Pancreas (tissue), 10 donors: ENCODE data around the gene BTG2. TPM values are rescaled to one million over a fixed set of nuclear protein-coding genes. Genes with fewer than 3 reads are reported as not detected.

Experiments used
- ATAC-seq, 4 donors: fragments of 200-7000 bp; cut with Tn5 transposase; one replicate each; pipeline versions ENCODE4 v1.8.0 to v1.9.1; 2020; ENCODE audit warnings: mild to moderate bottlenecking in 4 of 4, moderate library complexity in 4 of 4
- DNase-seq, 6 donors: peaks; one replicate each; pipeline ENCODE4 v3.0.0-alpha.2; 2020
- FAIRE-seq: peaks from 2 replicates; lab custom pipeline; 2012; peaks lifted over from hg19 to GRCh38; lab: Jason Lieb, UNC
- H3K27ac ChIP-seq, 4 donors: fragments of 200-600 bp; sonication (generic); 1 replicate in 3 of 4; 2 replicates in 1 of 4; pipeline versions ENCODE4 v1.5.0 to v1.8.0; 2020
- H3K27me3 ChIP-seq, 4 donors: fragments of 200-600 bp; one replicate each; pipeline ENCODE4 v1.8.0; 2021
- H3K36me3 ChIP-seq, 3 donors: fragments of 200-600 bp; sonication (generic) in 1 of 3; one replicate each; pipeline versions ENCODE4 v1.5.0 to v1.8.0; 2020 to 2021
- H3K4me1 ChIP-seq, 3 donors: fragments of 200-600 bp; one replicate each; pipeline ENCODE4 v1.8.0; 2021
- H3K4me3 ChIP-seq, 4 donors: fragments of 200-600 bp; sonication (generic) in 2 of 4; one replicate each; pipeline versions ENCODE4 v1.5.0 to v1.8.0; 2020 to 2021
- H3K9me3 ChIP-seq, 4 donors: fragments of 200-600 bp; one replicate each; pipeline ENCODE4 v1.8.0; 2021
- CTCF ChIP-seq, 4 donors: fragments of 200-600 bp; sonication (generic) in 3 of 4; IDR thresholded peaks; one replicate each; pipeline versions ENCODE4 v1.5.0 to v1.8.0; 2021; ENCODE audit warnings: antibody characterized with exemption in 4 of 4
- WGBS, 2 donors: extraction: QIAGEN DNeasy Blood & Tissue Kit; methylation state at CpG; one replicate each; pipeline ENCODE4 v1.1.7; 2013; 5-methylcytosine and 5-hydroxymethylcytosine counted together
- intact Hi-C, 3 donors: fragments of 100-400 bp; cut with DNase I; formaldehyde crosslinking; loops; one replicate each; pipeline versions ENCODE4 v1.11.1 to v1.14.2; 2022
- polyA plus RNA-seq, 2 donors: library from polyadenylated mRNA; stranded (reverse); fragments of 200-250 nt; gene quantifications; one replicate each; pipeline ENCODE4 v1.2.3, GENCODE V29; 2013
- total RNA-seq, 6 donors: library from RNA; stranded (reverse); fragmentation: NEBNext Ultra II Directional in 4 of 6; extraction: Animal tissue kit (Norgen Biotek cat#: 25700) in 4 of 6; gene quantifications; one replicate each; pipeline versions ENCODE4 v1.2.1 to v1.2.4, GENCODE V29; 2021 to 2023
- donor health status: healthy with polysubstance abuse.
- donor health status: DM: no; HTN: no; CAD: no; lungs with moderate emphysema.
- donor health status: DM: no; HTN: no; CAD: no.
- donor health status: control.
- donor health status: control.
- donor health status: Bipolar disorder and iron deficiency.
- donor health status: DM: yes; HTN: yes; CAD: no.
- donor health status: DM: no; HTN: no; CAD: no.
- donor health status: DM: no; HTN: no; CAD: no.
- donor health status: DM: yes; HTN: yes; CAD: no.

BTG2 gene
- total and polyA plus RNA-seq, 8 donors, result 83.1 to 452 (median 192) TPM

GRCh38 chr1:203324105-203325025, 19.0 kb downstream of the BTG2 start:
- Histone ChIP-seq H3K9me3 (no peaks in the 10 kb centered on the region), H3K4me1 (peaks cover 29 to 79% (median 53%) of the 10 kb centered on the region in 3 donors), H3K27ac (peak overlapping the region in 3 of 4 donors; percentile 75 to 98 (median 94)), H3K36me3 (no peaks in the 10 kb centered on the region), H3K27me3 (no peaks in the 10 kb centered on the region), H3K4me3 (no peak overlapping the region)
- no peak for DNase-seq
- TF ChIP-seq CTCF (IDR thresholded peaks at IDR 0.05), result no peak
- no peak for FAIRE-seq
- WGBS, 2 donors, result 65 to 70% methylated on average over 15 of the region's 15 CpGs
- ATAC-seq, result no peak
- intact Hi-C loops, result no loop called here

- intact Hi-C loops, result no loop called here
- WGBS, 2 donors, result 75 to 86% methylated on average over 5 of the region's 5 CpGs
- peaks cover 29 to 79% (median 53%) of the 10 kb centered on the region in 3 donors for H3K4me1 ChIP-seq
- peak overlapping the region in 3 of 4 donors; percentile 29 to 98 (median 94) for H3K27ac ChIP-seq
- DNase-seq, result no peak
- ATAC-seq, result no peak
- H3K27me3 ChIP-seq, result no peaks in the 10 kb centered on the region
- no peak for FAIRE-seq
- no peaks in the 10 kb centered on the region for H3K9me3 ChIP-seq
- H3K4me3 ChIP-seq, result no peak overlapping the region
- H3K36me3 ChIP-seq, result no peaks in the 10 kb centered on the region
- no peak for TF ChIP-seq CTCF (IDR thresholded peaks at IDR 0.05)
Measured at GRCh38 chr1:203325026-203325417, 19.7 kb downstream of the BTG2 start.

- ATAC-seq (no peak), FAIRE-seq (no peak), DNase-seq (peak in 5 of 6 donors; percentile 61 to 81 (median 71))
- 57 to 58% methylated on average over 13 of the region's 13 CpGs for WGBS, 2 donors
- Histone ChIP-seq H3K27me3 (no peaks in the 10 kb centered on the region), H3K36me3 (no peaks in the 10 kb centered on the region), H3K9me3 (no peaks in the 10 kb centered on the region), H3K4me1 (peaks cover 28 to 78% (median 52%) of the 10 kb centered on the region in 3 donors), H3K4me3 (no peak overlapping the region), H3K27ac (peak overlapping the region in 3 of 4 donors; percentile 29 to 98 (median 94))
- intact Hi-C loops, result no loop called here
- TF ChIP-seq CTCF (IDR thresholded peaks at IDR 0.05), result no peak
Measured at GRCh38 chr1:203325418-203326091, 20.2 kb downstream of the BTG2 start.

GRCh38 chr1:203326830-203327683, 21.7 kb downstream of the BTG2 start:
- no peak for FAIRE-seq
- Histone ChIP-seq H3K27me3 (no peaks in the 10 kb centered on the region), H3K9me3 (no peaks in the 10 kb centered on the region), H3K36me3 (no peaks in the 10 kb centered on the region), H3K27ac (peak overlapping the region; percentile 80 to 98 (median 94)), H3K4me3 (peak overlapping the region in 3 of 4 donors; percentile 27 to 45 (median 40)), H3K4me1 (peaks cover 18 to 63% (median 42%) of the 10 kb centered on the region in 3 donors)
- 2 to 3% methylated on average over 42 to 49 of the region's 49 CpGs for WGBS, 2 donors
- no peak for TF ChIP-seq CTCF (IDR thresholded peaks at IDR 0.05)
- intact Hi-C loops, result no loop called here
- ATAC-seq, result peak; percentile 85 to 91 (median 86)
- peak; percentile 95 to 98 (median 96) for DNase-seq
